Pancreas (tissue), 10 donors: ENCODE measurements around the gene EPO. TPM values are rescaled to one million over a fixed set of nuclear protein-coding genes. Genes with fewer than 3 reads are reported as not detected.

ENCODE experiments used
- ATAC-seq, 4 donors: fragments of 200-7000 bp; cut with Tn5 transposase; one replicate each; pipeline versions ENCODE4 v1.8.0 to v1.9.1; 2020; ENCODE audit warnings: mild to moderate bottlenecking in 4 of 4, moderate library complexity in 4 of 4
- DNase-seq, 6 donors: peaks; one replicate each; pipeline ENCODE4 v3.0.0-alpha.2; 2020
- FAIRE-seq: peaks from 2 replicates; lab custom pipeline; 2012; peaks lifted over from hg19 to GRCh38; lab: Jason Lieb, UNC
- H3K27ac ChIP-seq, 4 donors: fragments of 200-600 bp; sonication (generic); 1 replicate in 3 of 4; 2 replicates in 1 of 4; pipeline versions ENCODE4 v1.5.0 to v1.8.0; 2020
- H3K27me3 ChIP-seq, 4 donors: fragments of 200-600 bp; one replicate each; pipeline ENCODE4 v1.8.0; 2021
- H3K36me3 ChIP-seq, 3 donors: fragments of 200-600 bp; sonication (generic) in 1 of 3; one replicate each; pipeline versions ENCODE4 v1.5.0 to v1.8.0; 2020 to 2021
- H3K4me1 ChIP-seq, 3 donors: fragments of 200-600 bp; one replicate each; pipeline ENCODE4 v1.8.0; 2021
- H3K4me3 ChIP-seq, 4 donors: fragments of 200-600 bp; sonication (generic) in 2 of 4; one replicate each; pipeline versions ENCODE4 v1.5.0 to v1.8.0; 2020 to 2021
- H3K9me3 ChIP-seq, 4 donors: fragments of 200-600 bp; one replicate each; pipeline ENCODE4 v1.8.0; 2021
- CTCF ChIP-seq, 4 donors: fragments of 200-600 bp; sonication (generic) in 3 of 4; IDR thresholded peaks; one replicate each; pipeline versions ENCODE4 v1.5.0 to v1.8.0; 2021; ENCODE audit warnings: antibody characterized with exemption in 4 of 4
- WGBS, 2 donors: extraction: QIAGEN DNeasy Blood & Tissue Kit; methylation state at CpG; one replicate each; pipeline ENCODE4 v1.1.7; 2013; 5-methylcytosine and 5-hydroxymethylcytosine counted together
- intact Hi-C, 3 donors: fragments of 100-400 bp; cut with DNase I; formaldehyde crosslinking; loops; one replicate each; pipeline versions ENCODE4 v1.11.1 to v1.14.2; 2022
- polyA plus RNA-seq, 2 donors: library from polyadenylated mRNA; stranded (reverse); fragments of 200-250 nt; gene quantifications; one replicate each; pipeline ENCODE4 v1.2.3, GENCODE V29; 2013
- total RNA-seq, 6 donors: library from RNA; stranded (reverse); fragmentation: NEBNext Ultra II Directional in 4 of 6; extraction: Animal tissue kit (Norgen Biotek cat#: 25700) in 4 of 6; gene quantifications; one replicate each; pipeline versions ENCODE4 v1.2.1 to v1.2.4, GENCODE V29; 2021 to 2023
- donor health status: healthy with polysubstance abuse.
- donor health status: DM: no; HTN: no; CAD: no; lungs with moderate emphysema.
- donor health status: DM: no; HTN: no; CAD: no.
- donor health status: control.
- donor health status: control.
- donor health status: Bipolar disorder and iron deficiency.
- donor health status: DM: yes; HTN: yes; CAD: no.
- donor health status: DM: no; HTN: no; CAD: no.
- donor health status: DM: no; HTN: no; CAD: no.
- donor health status: DM: yes; HTN: yes; CAD: no.

Gene EPO
- total and polyA plus RNA-seq, 8 donors: 1.6 to 5.9 (median 3.9) TPM

GRCh38 chr7:100764841-100765240, 44.6 kb downstream of the EPO start:
- no peak for FAIRE-seq
- no peak for TF ChIP-seq CTCF (IDR thresholded peaks at IDR 0.05)
- Histone ChIP-seq H3K4me1 (no peaks in the 10 kb centered on the region), H3K36me3 (no peaks in the 10 kb centered on the region), H3K4me3 (no peak overlapping the region), H3K27ac (no peak overlapping the region), H3K27me3 (no peaks in the 10 kb centered on the region), H3K9me3 (no peaks in the 10 kb centered on the region)
- intact Hi-C loops: no loop called here
- no peak for DNase-seq
- ATAC-seq: no peak
- 70 to 82% methylated on average over 10 of the region's 10 CpGs for WGBS, 2 donors

- H3K36me3 ChIP-seq: no peaks in the 10 kb centered on the region
- intact Hi-C loops: no loop called here
- no peak overlapping the region for H3K4me3 ChIP-seq
- TF ChIP-seq CTCF (IDR thresholded peaks at IDR 0.05): no peak
- ATAC-seq (no peak), DNase-seq (no peak), FAIRE-seq (no peak)
- WGBS, 2 donors: 80 to 84% methylated on average over 16 of the region's 16 CpGs
- H3K27me3 ChIP-seq: no peaks in the 10 kb centered on the region
- H3K27ac ChIP-seq: no peak overlapping the region
- H3K9me3 ChIP-seq: no peaks in the 10 kb centered on the region
- no peaks in the 10 kb centered on the region for H3K4me1 ChIP-seq
Measured at GRCh38 chr7:100765250-100765649, 45.0 kb downstream of the EPO start.

GRCh38 chr7:100768784-100769183, 48.5 kb downstream of the EPO start:
- Histone ChIP-seq H3K4me3 (no peak overlapping the region), H3K36me3 (no peaks in the 10 kb centered on the region), H3K27me3 (no peaks in the 10 kb centered on the region), H3K27ac (no peak overlapping the region), H3K4me1 (no peaks in the 10 kb centered on the region), H3K9me3 (no peaks in the 10 kb centered on the region)
- FAIRE-seq: no peak
- DNase-seq: no peak
- 80 to 89% methylated on average over 7 of the region's 7 CpGs for WGBS, 2 donors
- no peak for ATAC-seq
- intact Hi-C loops: no loop called here
- TF ChIP-seq CTCF (IDR thresholded peaks at IDR 0.05): no peak

Other genes with a start within 250 kb of the EPO start
- 10 to 100 TPM; 17.4 to 36.8 (median 19.8) TPM for gene TSC22D4, start 241.3 kb upstream of the EPO start, total RNA-seq
- 10 to 100 TPM; 37.1 to 44.6 TPM for gene TSC22D4, start 241.3 kb upstream of the EPO start, polyA plus RNA-seq
- 1 to 10 TPM in 1 of 6 donors, under 1 TPM in 5; 0.25 to 1.1 (median 0.81) TPM for gene NYAP1, start 236.5 kb upstream of the EPO start, total RNA-seq
- gene NYAP1, start 236.5 kb upstream of the EPO start, polyA plus RNA-seq: 1 to 10 TPM; 3.7 to 4.8 TPM
- 10 to 100 TPM; 13.6 to 33.1 (median 21.4) TPM for gene AGFG2, start 181.3 kb upstream of the EPO start, total RNA-seq
- gene AGFG2, start 181.3 kb upstream of the EPO start, polyA plus RNA-seq: 10 to 100 TPM; 24.5 to 41.0 TPM
- gene SAP25, start 146.6 kb upstream of the EPO start, total RNA-seq: 1 to 10 TPM in 3 of 6 donors, under 1 TPM in 3; 0.39 to 7.5 (median 1.0) TPM
- 10 to 100 TPM; 14.7 to 17.8 TPM for gene SAP25, start 146.6 kb upstream of the EPO start, polyA plus RNA-seq
- gene LRCH4, start 134.3 kb upstream of the EPO start, total RNA-seq: 10 to 100 TPM; 16.4 to 40.7 (median 23.3) TPM
- 100 to 1,000 TPM in 1 of 2 donors, 10 to 100 TPM in 1; 78.5 to 106 TPM for gene LRCH4, start 134.3 kb upstream of the EPO start, polyA plus RNA-seq
- under 1 TPM; 0.31 to 0.88 (median 0.63) TPM for gene FBXO24, start 134.1 kb upstream of the EPO start, total RNA-seq
- gene FBXO24, start 134.1 kb upstream of the EPO start, polyA plus RNA-seq: 1 to 10 TPM; 1.9 to 2.0 TPM
- gene PCOLCE, start 118.1 kb upstream of the EPO start, total RNA-seq: 10 to 100 TPM in 3 of 6 donors, 1 to 10 TPM in 3; 5.7 to 49.7 (median 15.6) TPM
- gene PCOLCE, start 118.1 kb upstream of the EPO start, polyA plus RNA-seq: 10 to 100 TPM; 31.7 to 39.0 TPM
- 10 to 100 TPM in 3 of 6 donors, 1 to 10 TPM in 3; 6.8 to 10.7 (median 9.0) TPM for gene MOSPD3, start 107.9 kb upstream of the EPO start, total RNA-seq
- 10 to 100 TPM; 14.8 to 19.7 TPM for gene MOSPD3, start 107.9 kb upstream of the EPO start, polyA plus RNA-seq
- gene TFR2, start 78.9 kb upstream of the EPO start, total RNA-seq: 1 to 10 TPM in 3 of 6 donors, under 1 TPM in 3; 0.28 to 1.2 (median 0.76) TPM
- 1 to 10 TPM; 1.1 to 1.2 TPM for gene TFR2, start 78.9 kb upstream of the EPO start, polyA plus RNA-seq
- gene ACTL6B, start 64.0 kb upstream of the EPO start, total RNA-seq: under 1 TPM; 0.23 to 0.98 (median 0.57) TPM
- 1 to 10 TPM; 1.7 to 7.7 TPM for gene ACTL6B, start 64.0 kb upstream of the EPO start, polyA plus RNA-seq
- 100 to 1,000 TPM in 5 of 6 donors, 10 to 100 TPM in 1; 84.7 to 118 (median 104) TPM for gene GNB2, start 46.7 kb upstream of the EPO start, total RNA-seq
- 100 to 1,000 TPM in 1 of 2 donors, 10 to 100 TPM in 1; 82.2 to 151 TPM for gene GNB2, start 46.7 kb upstream of the EPO start, polyA plus RNA-seq
- 10 to 100 TPM; 19.2 to 33.9 (median 26.9) TPM for gene GIGYF1, start 26.2 kb upstream of the EPO start, total RNA-seq
- gene GIGYF1, start 26.2 kb upstream of the EPO start, polyA plus RNA-seq: 10 to 100 TPM; 48.8 to 76.2 TPM
- gene POP7, start 14.3 kb upstream of the EPO start, total RNA-seq: 10 to 100 TPM; 10.5 to 19.2 (median 13.8) TPM
- 10 to 100 TPM; 20.5 to 26.1 TPM for gene POP7, start 14.3 kb upstream of the EPO start, polyA plus RNA-seq
- gene ZAN, start 13.1 kb downstream of the EPO start, total RNA-seq: under 1 TPM in 3 of 6 donors, not detected in 3; 0.03 to 0.05 (median 0.03) TPM
- gene ZAN, start 13.1 kb downstream of the EPO start, polyA plus RNA-seq: under 1 TPM; 0.02 to 0.04 TPM
- 10 to 100 TPM; 21.8 to 32.9 (median 27.5) TPM for gene EPHB4, start 107.1 kb downstream of the EPO start, total RNA-seq
- 10 to 100 TPM; 15.8 to 20.5 TPM for gene EPHB4, start 107.1 kb downstream of the EPO start, polyA plus RNA-seq
- 10 to 100 TPM; 11.9 to 20.8 (median 13.9) TPM for gene SLC12A9, start 132.2 kb downstream of the EPO start, total RNA-seq
- 10 to 100 TPM; 34.4 to 34.6 TPM for gene SLC12A9, start 132.2 kb downstream of the EPO start, polyA plus RNA-seq
- 10 to 100 TPM; 24.1 to 36.6 (median 33.1) TPM for gene TRIP6, start 146.9 kb downstream of the EPO start, total RNA-seq
- gene TRIP6, start 146.9 kb downstream of the EPO start, polyA plus RNA-seq: 10 to 100 TPM; 41.7 to 57.6 TPM
- gene SRRT, start 154.6 kb downstream of the EPO start, total RNA-seq: 10 to 100 TPM; 39.2 to 83.5 (median 50.0) TPM
- 100 to 1,000 TPM; 139 to 179 TPM for gene SRRT, start 154.6 kb downstream of the EPO start, polyA plus RNA-seq
- 1 to 10 TPM in 5 of 6 donors, under 1 TPM in 1; 0.83 to 3.2 (median 2.1) TPM for gene UFSP1, start 169.2 kb downstream of the EPO start, total RNA-seq
- gene UFSP1, start 169.2 kb downstream of the EPO start, polyA plus RNA-seq: 1 to 10 TPM; 5.2 to 6.3 TPM
- 10 to 100 TPM in 1 of 6 donors, 1 to 10 TPM in 5; 1.2 to 10.9 (median 3.3) TPM for gene ACHE, start 175.4 kb downstream of the EPO start, total RNA-seq
- 1 to 10 TPM; 2.2 to 4.1 TPM for gene ACHE, start 175.4 kb downstream of the EPO start, polyA plus RNA-seq
- 1 to 10 TPM; 1.6 to 8.7 (median 2.2) TPM for gene MUC3A, start 229.1 kb downstream of the EPO start, total RNA-seq
- gene MUC3A, start 229.1 kb downstream of the EPO start, polyA plus RNA-seq: 1 to 10 TPM in 1 of 2 donors, under 1 TPM in 1; 0.53 to 1.2 TPM
- gene MUC12, start 249.1 kb downstream of the EPO start, total RNA-seq: under 1 TPM in 4 of 6 donors, not detected in 2; 0.03 to 0.70 (median 0.41) TPM
- gene MUC12, start 249.1 kb downstream of the EPO start, polyA plus RNA-seq: under 1 TPM; 0.38 to 0.80 TPM